ENCODE results near the gene CLEC2L. TPM values are rescaled to one million over a fixed set of nuclear protein-coding genes. Genes with fewer than 3 reads are reported as not detected.

The CLEC2L gene
- polyA plus RNA-seq, 1 experiment = not detected

DNA sequence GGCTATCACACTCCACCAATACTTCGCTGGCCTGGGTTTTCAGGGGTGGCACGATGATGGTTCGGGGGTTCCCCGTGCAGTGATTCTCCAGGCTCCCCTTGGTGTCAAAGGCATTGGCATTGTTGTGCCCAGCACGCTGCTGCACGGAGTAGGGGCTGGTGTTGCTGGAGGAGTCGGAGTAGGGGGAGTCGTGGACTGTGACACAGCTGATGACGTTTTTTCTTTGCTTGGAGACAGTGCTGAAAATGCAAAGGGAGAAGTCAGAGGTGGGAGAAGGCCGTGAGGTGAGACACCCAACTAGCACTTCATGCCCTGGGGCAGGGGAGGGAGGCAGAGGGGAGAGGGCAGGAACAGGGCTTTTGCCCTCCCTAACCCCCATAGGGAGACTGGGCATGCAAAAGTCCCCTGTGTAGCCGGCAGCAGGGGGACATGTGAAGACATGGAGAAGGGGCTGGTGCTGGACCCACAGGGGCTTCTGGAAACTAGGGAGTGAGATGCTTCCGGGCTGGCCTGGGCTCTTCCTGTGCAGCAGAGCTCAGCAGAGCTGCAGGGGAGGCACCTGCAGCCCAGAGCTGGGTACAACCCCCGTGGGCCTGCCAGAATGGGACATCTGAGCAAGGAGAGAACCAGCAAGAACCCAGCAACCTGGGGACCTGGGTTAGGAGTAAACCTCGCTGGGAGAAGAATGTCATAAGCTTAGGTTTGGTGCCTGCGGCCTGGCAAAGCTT lies 60.5 kb downstream of the CLEC2L start:
- H3K4me3 ChIP-seq (ENCODE audit: low read depth, low read length) = no peak overlapping the region
- H3K27me3 ChIP-seq (ENCODE audit: control insufficient read depth, insufficient read depth, low read length) = no peaks in the 10 kb centered on the region
- ChIA-PET POLR2A (no interaction called here), CTCF (interaction anchor here (0.8 to 2.5 kb wide), 2 partner anchors 18 to 36 kb away, joined by 3 to 7 read pairs; no protein-coding TSS in a partner anchor)
- peaks cover 8% of the 10 kb centered on the region for H3K36me3 ChIP-seq (ENCODE audit: control insufficient read depth, insufficient read depth, low read length)
- DNase-seq (ENCODE audit: low read depth) = no peak
- TF ChIP-seq, protein P1, sequence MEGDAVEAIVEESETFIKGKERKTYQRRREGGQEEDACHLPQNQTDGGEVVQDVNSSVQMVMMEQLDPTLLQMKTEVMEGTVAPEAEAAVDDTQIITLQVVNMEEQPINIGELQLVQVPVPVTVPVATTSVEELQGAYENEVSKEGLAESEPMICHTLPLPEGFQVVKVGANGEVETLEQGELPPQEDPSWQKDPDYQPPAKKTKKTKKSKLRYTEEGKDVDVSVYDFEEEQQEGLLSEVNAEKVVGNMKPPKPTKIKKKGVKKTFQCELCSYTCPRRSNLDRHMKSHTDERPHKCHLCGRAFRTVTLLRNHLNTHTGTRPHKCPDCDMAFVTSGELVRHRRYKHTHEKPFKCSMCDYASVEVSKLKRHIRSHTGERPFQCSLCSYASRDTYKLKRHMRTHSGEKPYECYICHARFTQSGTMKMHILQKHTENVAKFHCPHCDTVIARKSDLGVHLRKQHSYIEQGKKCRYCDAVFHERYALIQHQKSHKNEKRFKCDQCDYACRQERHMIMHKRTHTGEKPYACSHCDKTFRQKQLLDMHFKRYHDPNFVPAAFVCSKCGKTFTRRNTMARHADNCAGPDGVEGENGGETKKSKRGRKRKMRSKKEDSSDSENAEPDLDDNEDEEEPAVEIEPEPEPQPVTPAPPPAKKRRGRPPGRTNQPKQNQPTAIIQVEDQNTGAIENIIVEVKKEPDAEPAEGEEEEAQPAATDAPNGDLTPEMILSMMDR (IDR thresholded peaks at IDR 0.05; ENCODE audit: insufficient read depth, low read depth, low read length) = no peak

DNA sequence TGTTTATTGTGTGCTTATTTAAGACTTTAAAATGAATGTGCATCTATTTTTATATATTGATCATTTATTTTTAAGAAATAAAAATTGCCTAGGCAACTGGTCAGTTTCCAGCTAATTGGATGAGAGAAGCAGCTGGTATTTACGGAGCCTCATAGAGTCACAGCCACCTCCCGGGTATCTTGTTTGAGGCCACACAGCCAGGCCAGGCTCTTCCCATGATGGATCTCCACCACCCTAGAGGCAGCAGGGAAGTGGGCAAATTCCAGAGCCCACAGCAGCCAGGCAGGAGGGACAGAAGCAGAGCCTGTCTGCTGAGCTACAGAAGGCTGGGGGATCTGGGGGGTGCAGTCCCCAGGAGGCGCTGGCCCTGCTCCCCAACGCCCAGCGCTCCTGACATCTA lies 61.6 kb downstream of the CLEC2L start:
- no peak for DNase-seq (ENCODE audit: low read depth)
- ChIA-PET CTCF (interaction anchor here (0.8 to 2.5 kb wide), 2 partner anchors 17 to 35 kb away, joined by 3 to 7 read pairs; no protein-coding TSS in a partner anchor), POLR2A (no interaction called here)
- Histone ChIP-seq H3K36me3 (ENCODE audit: control insufficient read depth, insufficient read depth, low read length) (peaks cover 8% of the 10 kb centered on the region), H3K27me3 (ENCODE audit: control insufficient read depth, insufficient read depth, low read length) (no peaks in the 10 kb centered on the region), H3K4me3 (ENCODE audit: low read depth, low read length) (no peak overlapping the region)
- TF ChIP-seq, protein P1 (IDR thresholded peaks at IDR 0.05; ENCODE audit: insufficient read depth, low read depth, low read length) = no peak

DNA sequence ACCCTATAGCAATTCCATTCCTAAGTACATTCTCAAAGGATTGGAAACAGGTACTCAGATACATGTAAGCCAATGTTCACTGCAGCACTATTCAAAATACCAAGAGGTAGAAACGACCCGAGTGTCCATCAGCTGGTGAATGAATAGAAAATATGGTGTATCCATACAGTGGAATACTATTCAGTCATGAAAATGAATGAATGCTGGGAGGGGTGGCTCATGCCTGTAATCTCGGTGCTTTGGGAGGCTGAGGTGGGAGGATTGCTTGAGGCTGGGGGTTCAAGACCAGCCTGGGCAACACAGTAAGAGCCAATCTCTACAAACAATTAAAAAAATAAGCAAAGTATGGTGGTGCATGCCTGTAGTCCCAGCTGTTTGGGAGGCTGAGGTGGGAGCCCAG lies 62.8 kb downstream of the CLEC2L start:
- CTCF ChIA-PET = interaction anchor here (1.1 to 2.5 kb wide), 2 partner anchors 16 to 416 kb away, joined by 3 to 7 read pairs; no protein-coding TSS in a partner anchor
- H3K36me3 ChIP-seq (ENCODE audit: control insufficient read depth, insufficient read depth, low read length) = peaks cover 7% of the 10 kb centered on the region

DNA sequence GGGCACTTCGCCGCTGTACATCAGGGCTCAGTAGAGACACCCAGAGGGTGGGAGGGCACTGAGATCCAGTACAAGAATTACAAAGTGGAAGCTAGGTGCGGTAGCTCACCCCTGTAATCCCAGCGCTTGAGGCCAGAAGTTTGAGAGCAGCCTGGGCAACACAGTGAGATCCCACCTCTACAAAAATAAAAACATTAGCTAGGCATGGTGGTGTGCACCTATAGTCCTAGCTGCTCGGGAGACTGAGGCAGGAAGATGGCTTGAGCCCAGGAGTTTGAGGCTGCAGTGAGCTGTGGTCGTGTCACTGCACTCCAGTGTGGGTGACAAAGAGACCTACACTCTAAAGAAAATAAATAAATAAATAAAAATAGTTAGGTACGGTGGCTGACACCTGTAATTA lies 64.0 kb downstream of the CLEC2L start:
- Histone ChIP-seq H3K36me3 (ENCODE audit: control insufficient read depth, insufficient read depth, low read length) (peaks cover 3% of the 10 kb centered on the region), H3K27me3 (ENCODE audit: control insufficient read depth, insufficient read depth, low read length) (no peaks in the 10 kb centered on the region), H3K4me3 (ENCODE audit: low read depth, low read length) (no peak overlapping the region)
- TF ChIP-seq, protein P1 (IDR thresholded peaks at IDR 0.05; ENCODE audit: insufficient read depth, low read depth, low read length) = no peak
- ChIA-PET POLR2A (no interaction called here), CTCF (interaction anchor here (3.4 kb wide), 1 partner anchor 15 kb away, joined by 27 read pairs; no protein-coding TSS in a partner anchor)
- DNase-seq (ENCODE audit: low read depth) = no peak

More for the DNA sequence above, 62.8 kb downstream of the CLEC2L start:
- Histone ChIP-seq H3K4me3 (ENCODE audit: low read depth, low read length) (no peak overlapping the region), H3K27me3 (ENCODE audit: control insufficient read depth, insufficient read depth, low read length) (no peaks in the 10 kb centered on the region)
- no peak for DNase-seq (ENCODE audit: low read depth)
- TF ChIP-seq, protein P1 (IDR thresholded peaks at IDR 0.05; ENCODE audit: insufficient read depth, low read depth, low read length) = no peak
- POLR2A ChIA-PET = no interaction called here

DNA sequence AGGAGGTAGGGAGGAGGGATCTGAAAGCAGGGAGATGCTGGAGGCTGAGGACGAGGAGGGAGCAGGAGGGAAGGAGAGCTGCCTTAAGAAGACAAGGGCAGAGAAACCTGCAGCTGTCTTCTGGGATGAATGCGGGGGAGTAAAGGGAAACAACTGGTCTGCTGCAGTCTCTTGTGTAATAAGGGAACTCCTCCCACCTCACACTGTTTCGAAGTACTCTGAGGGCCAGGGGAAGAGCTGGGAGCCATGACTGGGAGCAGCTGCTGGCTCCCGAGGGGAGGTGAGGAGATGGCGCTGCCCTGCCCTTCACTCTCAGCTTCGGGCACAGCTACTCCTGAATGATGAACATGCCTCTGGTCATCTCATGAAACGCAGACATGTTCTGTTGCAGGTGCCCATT lies 65.1 kb downstream of the CLEC2L start:
- no peak for DNase-seq (ENCODE audit: low read depth)
- TF ChIP-seq, protein P1 (IDR thresholded peaks at IDR 0.05; ENCODE audit: insufficient read depth, low read depth, low read length) = no peak
- H3K4me3 ChIP-seq (ENCODE audit: low read depth, low read length) = no peak overlapping the region
- ChIA-PET POLR2A (no interaction called here), CTCF (interaction anchor here (1.8 to 3.4 kb wide), 2 partner anchors 13 to 414 kb away, joined by 5 to 27 read pairs; no protein-coding TSS in a partner anchor)
- H3K27me3 ChIP-seq (ENCODE audit: control insufficient read depth, insufficient read depth, low read length) = no peaks in the 10 kb centered on the region
- no peaks in the 10 kb centered on the region; the same call in 1 of the 2 replicates for H3K36me3 ChIP-seq (ENCODE audit: control insufficient read depth, insufficient read depth, low read length)

All from BJ (cell line).